ENCODE results near the gene PIP5K1C.
"Not testable (repeated sequence)": the region's sequence is repeated elsewhere in the genome, so short reads cannot be mapped to it uniquely, and the experiment has no call there.

DNA sequence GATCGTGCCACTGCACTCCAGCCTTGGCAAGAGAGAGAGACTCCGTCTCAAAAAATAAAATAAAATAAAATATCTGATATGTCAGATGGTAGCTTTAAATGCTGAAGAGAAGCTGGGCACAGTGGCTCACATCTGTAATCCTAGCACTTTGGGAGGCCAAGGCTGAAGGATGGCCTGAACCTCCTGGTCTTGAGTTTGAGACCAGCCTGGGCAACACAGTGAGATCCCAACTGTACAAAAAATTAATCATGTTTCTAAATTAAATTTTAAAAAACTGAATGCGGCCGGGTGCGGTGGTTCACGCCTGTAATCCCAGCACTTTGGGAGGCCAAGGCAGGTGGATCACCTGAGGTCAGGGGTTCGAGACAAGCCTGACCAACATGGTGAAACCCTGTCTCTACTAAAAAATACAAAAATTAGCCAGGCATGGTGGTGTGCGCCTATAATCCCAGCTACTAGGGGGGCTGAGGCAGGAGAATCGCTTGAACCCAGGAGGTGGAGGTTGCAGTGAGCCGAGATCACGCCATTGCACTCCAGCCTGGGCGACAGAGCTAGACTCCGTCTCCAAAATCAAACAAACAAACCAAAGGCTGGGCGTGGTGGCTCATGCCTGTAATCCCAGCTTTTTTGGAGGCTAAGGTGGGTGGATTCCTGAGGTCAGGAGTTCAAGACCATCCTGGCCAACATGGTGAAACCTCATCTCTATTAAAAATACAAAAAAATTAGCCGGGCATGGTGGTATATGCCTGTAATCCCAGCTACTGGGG lies 116.0 kb downstream of the PIP5K1C start:
- TF ChIP-seq, protein P1, sequence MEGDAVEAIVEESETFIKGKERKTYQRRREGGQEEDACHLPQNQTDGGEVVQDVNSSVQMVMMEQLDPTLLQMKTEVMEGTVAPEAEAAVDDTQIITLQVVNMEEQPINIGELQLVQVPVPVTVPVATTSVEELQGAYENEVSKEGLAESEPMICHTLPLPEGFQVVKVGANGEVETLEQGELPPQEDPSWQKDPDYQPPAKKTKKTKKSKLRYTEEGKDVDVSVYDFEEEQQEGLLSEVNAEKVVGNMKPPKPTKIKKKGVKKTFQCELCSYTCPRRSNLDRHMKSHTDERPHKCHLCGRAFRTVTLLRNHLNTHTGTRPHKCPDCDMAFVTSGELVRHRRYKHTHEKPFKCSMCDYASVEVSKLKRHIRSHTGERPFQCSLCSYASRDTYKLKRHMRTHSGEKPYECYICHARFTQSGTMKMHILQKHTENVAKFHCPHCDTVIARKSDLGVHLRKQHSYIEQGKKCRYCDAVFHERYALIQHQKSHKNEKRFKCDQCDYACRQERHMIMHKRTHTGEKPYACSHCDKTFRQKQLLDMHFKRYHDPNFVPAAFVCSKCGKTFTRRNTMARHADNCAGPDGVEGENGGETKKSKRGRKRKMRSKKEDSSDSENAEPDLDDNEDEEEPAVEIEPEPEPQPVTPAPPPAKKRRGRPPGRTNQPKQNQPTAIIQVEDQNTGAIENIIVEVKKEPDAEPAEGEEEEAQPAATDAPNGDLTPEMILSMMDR (IDR thresholded peaks at IDR 0.05; ENCODE audit: insufficient read depth, low read length, poor library complexity, severe bottlenecking), result not testable (repeated sequence)
- not testable (repeated sequence) for TF ChIP-seq EZH2phosphoT487 (conservative IDR thresholded peaks at IDR 0.05; ENCODE audit: low read length)
